IMR-90 (cell line): ENCODE results near the gene TEX2. TPM values are rescaled to one million over a fixed set of nuclear protein-coding genes. Genes with fewer than 3 reads are reported as not detected.

Source experiments
- ATAC-seq: fragments of 200-7000 bp; cut with Tn5 transposase; 2 replicates; pipeline ENCODE4 v1.9.1; 2020; ENCODE audit warnings: low read depth, mild to moderate bottlenecking, moderate library complexity
- BruUV-seq: library from RNA; stranded (reverse); fragments of 400-500 nt; replicated peaks from 2 replicates; lab custom pipeline; 2021; lab: Mats Ljungman, UMichigan
- CTCF ChIA-PET: fragments of 300-600 bp; formaldehyde crosslinking; extraction: SDS; loops from one replicate; lab custom pipeline; 2021; ENCODE audit warnings: antibody characterized with exemption; lab: Yijun Ruan, JAX
- POLR2A ChIA-PET: fragments of 300-600 bp; sonication (Branson Sonifier 250); formaldehyde crosslinking; loops from one replicate; lab custom pipeline; 2022; ENCODE audit warnings: antibody characterized with exemption; ENCODE audit not compliant: unreplicated experiment; lab: Charles Lee
- DNase-seq: peaks from one replicate; pipeline ENCODE4 v3.0.0; 2013
- H2AFZ ChIP-seq: replicated peaks from 2 replicates; pipeline ENCODE3; 2013; ENCODE audit warnings: low read length, mild to moderate bottlenecking; ENCODE audit not compliant: poor library complexity
- H2AK5ac ChIP-seq: 2 replicates; pipeline ENCODE4 v1.6.1; 2013; ENCODE audit warnings: low read depth, low read length, inconsistent platforms
- H2AK9ac ChIP-seq: replicated peaks from 2 replicates; pipeline ENCODE3; 2013; ENCODE audit warnings: mild to moderate bottlenecking, low read depth, low read length, moderate library complexity; ENCODE audit not compliant: poor library complexity
- H2BK120ac ChIP-seq: 2 replicates; pipeline ENCODE4 v1.6.1; 2013; ENCODE audit warnings: low read depth, low read length, inconsistent platforms
- H2BK15ac ChIP-seq: 3 replicates; pipeline ENCODE4 v1.6.1; 2013; ENCODE audit warnings: low read depth, low read length, inconsistent platforms
- H2BK20ac ChIP-seq: 2 replicates; pipeline ENCODE4 v1.6.1; 2013; ENCODE audit warnings: low read depth, mild to moderate bottlenecking, inconsistent platforms, low read length, moderate library complexity
- H2BK5ac ChIP-seq: 2 replicates; pipeline ENCODE4 v1.6.1; 2013; ENCODE audit warnings: mild to moderate bottlenecking, low read depth, low read length, inconsistent platforms; ENCODE audit not compliant: poor library complexity, severe bottlenecking
- H3K14ac ChIP-seq: replicated peaks from 2 replicates; pipeline ENCODE4 v1.6.1; 2013; ENCODE audit warnings: low read depth, low read length, inconsistent platforms
- H3K18ac ChIP-seq: 2 replicates; pipeline ENCODE4 v1.6.1; 2013; ENCODE audit warnings: low read depth, low read length, control low read depth
- H3K23ac ChIP-seq: 2 replicates; pipeline ENCODE4 v1.6.1; 2013; ENCODE audit warnings: low read depth, low read length, inconsistent platforms
- H3K27ac ChIP-seq: 2 replicates; pipeline ENCODE4 v1.5.1; 2013; ENCODE audit warnings: mild to moderate bottlenecking, control low read depth, low read length; ENCODE audit not compliant: insufficient read depth
- H3K27me3 ChIP-seq: 2 replicates; pipeline ENCODE4 v1.6.1; 2013; ENCODE audit warnings: low read length; ENCODE audit not compliant: control insufficient read depth, insufficient read depth
- H3K36me3 ChIP-seq: 2 replicates; pipeline ENCODE4 v1.6.1; 2013; ENCODE audit warnings: low read length, mixed read lengths; ENCODE audit not compliant: control insufficient read depth, insufficient read depth
- H3K4ac ChIP-seq: 2 replicates; pipeline ENCODE4 v1.6.1; 2013; ENCODE audit warnings: low read depth, low read length, inconsistent platforms
- H3K4me1 ChIP-seq: 2 replicates; pipeline ENCODE4 v1.6.1; 2013; ENCODE audit warnings: low read length, mixed read lengths; ENCODE audit not compliant: control insufficient read depth, insufficient read depth
- H3K4me2 ChIP-seq: 2 replicates; pipeline ENCODE4 v1.6.1; 2013; ENCODE audit warnings: low read depth, mild to moderate bottlenecking, control low read depth, low read length, moderate library complexity
- H3K4me3 ChIP-seq: 2 replicates; pipeline ENCODE4 v1.5.1; 2013; ENCODE audit warnings: low read depth, mild to moderate bottlenecking, control low read depth, low read length, moderate library complexity; ENCODE audit not compliant: insufficient read depth
- H3K56ac ChIP-seq: 2 replicates; pipeline ENCODE4 v1.6.1; 2013; ENCODE audit warnings: low read length, inconsistent platforms; ENCODE audit not compliant: insufficient read depth; ENCODE audit errors: extremely low read depth
- H3K79me1 ChIP-seq, 2 experiments: 2 replicates each; pipeline ENCODE4 v1.6.1; 2013; ENCODE audit warnings: low read length in 2 of 2, inconsistent platforms in 1 of 2, low read depth in 1 of 2
- H3K9ac ChIP-seq: 2 replicates; pipeline ENCODE4 v1.6.1; 2013; ENCODE audit warnings: low read depth, low read length, control low read depth
- H3K9me1 ChIP-seq: 2 replicates; pipeline ENCODE4 v1.6.1; 2013; ENCODE audit warnings: low read length, inconsistent platforms; ENCODE audit not compliant: insufficient read depth
- H3K9me3 ChIP-seq: 2 replicates; pipeline ENCODE4 v1.6.1; 2013; ENCODE audit warnings: low read length; ENCODE audit not compliant: control insufficient read depth, insufficient read depth
- H4K20me1 ChIP-seq: 2 replicates; pipeline ENCODE4 v1.6.1; 2013; ENCODE audit warnings: low read length, inconsistent platforms; ENCODE audit not compliant: insufficient read depth
- H4K5ac ChIP-seq: 2 replicates; pipeline ENCODE4 v1.6.1; 2013; ENCODE audit warnings: mild to moderate bottlenecking, low read depth, low read length, control low read depth
- H4K8ac ChIP-seq, 2 experiments: 2 replicates each; pipeline ENCODE4 v1.6.1; 2013; ENCODE audit warnings: low read depth in 2 of 2, low read length in 2 of 2, control low read depth in 1 of 2, inconsistent platforms in 1 of 2
- H4K91ac ChIP-seq: 2 replicates; pipeline ENCODE4 v1.6.1; 2013; ENCODE audit warnings: low read depth, low read length, inconsistent platforms; ENCODE audit not compliant: insufficient read depth
- CEBPB ChIP-seq: IDR thresholded peaks from 2 replicates; pipeline ENCODE4 v1.6.1; 2012; ENCODE audit warnings: low read depth, low read length, improper control_type of control experiment
- CHD1 ChIP-seq: IDR thresholded peaks from 2 replicates; pipeline ENCODE4 v1.6.1; 2012; ENCODE audit warnings: low read depth, low read length, improper control_type of control experiment
- FOS ChIP-seq: fragments of 150-350 bp; IDR thresholded peaks from 2 replicates; pipeline ENCODE4 v1.6.1; 2016; ENCODE audit warnings: low read depth, low read length
- MAFK ChIP-seq: IDR thresholded peaks from 2 replicates; pipeline ENCODE4 v1.6.1; 2012; ENCODE audit warnings: low read depth, low read length, improper control_type of control experiment
- MAZ ChIP-seq: IDR thresholded peaks from 2 replicates; pipeline ENCODE4 v1.6.1; 2012; ENCODE audit warnings: low read depth, mild to moderate bottlenecking, low read length, improper control_type of control experiment, moderate library complexity, borderline replicate concordance
- MXI1 ChIP-seq: IDR thresholded peaks from 2 replicates; pipeline ENCODE4 v1.6.1; 2012; ENCODE audit warnings: low read depth, mild to moderate bottlenecking, low read length, moderate library complexity, borderline replicate concordance
- NFE2L2 ChIP-seq: fragments of 150-350 bp; IDR thresholded peaks from 2 replicates; pipeline ENCODE4 v1.6.1; 2016; ENCODE audit warnings: low read depth, mild to moderate bottlenecking, low read length
- POLR2A ChIP-seq: IDR thresholded peaks from 2 replicates; pipeline ENCODE4 v1.6.1; 2012; ENCODE audit warnings: mild to moderate bottlenecking, low read depth, low read length
- RAD21 ChIP-seq: IDR thresholded peaks from 2 replicates; pipeline ENCODE4 v1.6.1; 2012; ENCODE audit warnings: low read length, improper control_type of control experiment
- RCOR1 ChIP-seq: IDR thresholded peaks from 2 replicates; pipeline ENCODE4 v1.6.1; 2012; ENCODE audit warnings: mild to moderate bottlenecking, low read length, improper control_type of control experiment; ENCODE audit not compliant: insufficient replicate concordance
- RFX5 ChIP-seq: IDR thresholded peaks from 2 replicates; pipeline ENCODE4 v1.8.0; 2012; ENCODE audit warnings: low read depth, mild to moderate bottlenecking, low read length, moderate library complexity
- SMC3 ChIP-seq: fragments of 150-350 bp; IDR thresholded peaks from 2 replicates; pipeline ENCODE4 v1.6.1; 2016; ENCODE audit warnings: low read depth, mild to moderate bottlenecking, antibody characterized with exemption, low read length, moderate library complexity
- WGBS, 2 experiments: methylation state at CpG; one replicate each; pipeline versions ENCODE4 v1.1.5 to v1.1.7; 2013; ENCODE audit warnings: missing lambda C conversion rate in 2 of 2; ENCODE audit not compliant: insufficient read length in 1 of 2; ENCODE audit errors: extremely low coverage in 2 of 2; 5-methylcytosine and 5-hydroxymethylcytosine counted together
- dilution Hi-C: fragments of 300-500 bp; cut with HindIII; formaldehyde crosslinking; loops from one replicate; pipeline ENCODE4 v1.14.3; 2018; ENCODE audit warnings: low sequenced_read_pairs; ENCODE audit not compliant: unreplicated experiment
- in situ Hi-C: fragments of 300-500 bp; cut with MboI; formaldehyde crosslinking; loops from 3 replicates; pipeline ENCODE4 v1.14.3; 2019; ENCODE audit warnings: low sequenced_read_pairs, inconsistent platforms, mixed read lengths
- intact Hi-C: fragments of 100-400 bp; cut with micrococcal nuclease; formaldehyde crosslinking; loops from 2 replicates; pipeline ENCODE4 v1.10.0; 2022
- polyA plus RNA-seq, 3 experiments: library from polyadenylated mRNA; depleted of rRNA; stranded (reverse); fragments of >200 nt; gene quantifications; 2 replicates each; pipeline ENCODE4 v1.2.3, GENCODE V29; 2012; ENCODE audit warnings: low replicate concordance in 1 of 3
- total RNA-seq: library from RNA; depleted of rRNA; stranded (reverse); fragments of >200 nt; gene quantifications from 2 replicates; pipeline ENCODE4 v1.2.3, GENCODE V29; 2012
- TF ChIP-seq, protein P1 (sequence below): fragments of 150-350 bp; IDR thresholded peaks from 2 replicates; pipeline ENCODE4 v1.6.1; 2016; ENCODE audit warnings: low read depth, mild to moderate bottlenecking, low read length, moderate library complexity, borderline replicate concordance
- TF ChIP-seq, protein P2 (sequence below): fragments of 150-350 bp; IDR thresholded peaks from 2 replicates; pipeline ENCODE4 v1.6.1; 2017; ENCODE audit warnings: mild to moderate bottlenecking, antibody characterized with exemption, low read length, low read depth

Gene TEX2
- total and polyA plus RNA-seq, 2 of the 4 experiments (the other 2 are of a cell fraction) = 18.2 to 21.9 TPM

DNA sequence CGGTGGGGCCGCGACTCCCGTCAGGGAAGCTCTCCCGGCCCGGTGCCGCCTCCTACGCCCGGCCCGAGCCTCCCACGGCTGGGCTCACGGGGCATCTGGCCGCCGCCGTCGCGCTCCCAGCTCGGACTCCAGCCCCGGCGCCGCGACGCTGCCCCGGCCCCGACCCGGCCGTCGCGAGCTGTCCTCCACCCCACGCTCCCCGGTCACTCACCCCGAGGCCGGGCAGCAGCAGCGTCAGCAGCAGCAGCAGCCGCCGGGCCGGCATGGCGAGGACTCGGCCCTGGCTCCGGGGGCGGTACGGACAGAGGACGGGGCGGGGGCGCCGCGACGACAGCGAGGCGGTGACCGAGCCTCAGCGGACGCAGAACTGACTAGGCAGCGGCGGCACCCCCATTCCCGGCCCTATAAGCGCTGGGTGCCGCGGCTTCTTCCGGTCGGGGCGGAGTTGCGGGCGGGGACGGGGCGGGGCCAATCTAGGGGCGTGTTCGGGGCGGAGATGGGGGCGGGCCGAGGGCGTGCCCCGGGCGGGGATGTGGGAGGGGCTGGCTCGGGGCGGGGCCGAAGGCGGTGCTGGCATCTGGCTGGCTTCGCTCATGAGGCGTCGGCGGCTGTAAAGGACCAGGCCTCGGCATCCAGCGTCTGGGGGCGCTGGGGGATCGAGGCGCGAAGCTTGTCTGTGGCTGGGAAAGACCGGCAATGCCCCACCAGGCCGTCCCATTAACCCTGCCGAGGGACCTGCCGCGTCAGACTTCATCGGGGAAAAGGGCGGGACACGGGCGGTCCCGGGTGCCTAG is 133.1 kb downstream of the TEX2 start, which contains the start of gene ERN1:
Gene ERN1, minus strand, starts transcription at position 380 of the 794 bp plus-strand sequence. Its CDS starts 115 bp downstream, at position 265.
- no TSS peak for BruUV-seq
- Histone ChIP-seq H2BK20ac (peak within 1 kb of the TSS; percentile 62), H4K5ac (peak within 1 kb of the TSS; percentile 76), H3K23ac (peak within 1 kb of the TSS; percentile 88), H3K9me3 (no peaks in the 10 kb centered on the region), H2BK120ac (peak within 1 kb of the TSS; percentile 27), H3K56ac (peak within 1 kb of the TSS; percentile 69), H2AK9ac (peak within 1 kb of the TSS; percentile 93), H3K18ac (peak within 1 kb of the TSS; percentile 34), H3K14ac (peak within 1 kb of the TSS; percentile 87), H2BK5ac (peak within 1 kb of the TSS; percentile 80), H4K91ac (peak within 1 kb of the TSS; percentile 68), H4K20me1 (peaks cover 5% of the 10 kb centered on the region; the same call in 1 of the 2 replicates), H2AFZ (peak within 1 kb of the TSS; percentile 98), H3K36me3 (no peaks in the 10 kb centered on the region), H2AK5ac (peak within 1 kb of the TSS; percentile 80), H3K9me1 (peaks cover 3% of the 10 kb centered on the region; the same call in 1 of the 2 replicates), H3K27ac (peak within 1 kb of the TSS; percentile 70), H3K27me3 (no peaks in the 10 kb centered on the region), H4K8ac (peak within 1 kb of the TSS; percentile 40 to 94), H3K79me1 (peaks cover 13 to 23% of the 10 kb centered on the region in 2 experiments), H3K4me2 (peak within 1 kb of the TSS; percentile 83), H3K4me3 (peak within 1 kb of the TSS; percentile 88), H3K9ac (peak within 1 kb of the TSS; percentile 80), H3K4me1 (peaks cover 6% of the 10 kb centered on the region), H3K4ac (peak within 1 kb of the TSS; percentile 82), H2BK15ac (peak within 1 kb of the TSS; percentile 13; the same call in 2 of the 3 replicates)
- dilution Hi-C loops (no loop called here), intact Hi-C loops (loop anchor here (5.0 kb wide), 1 partner anchor 48 kb away; no protein-coding TSS in a partner anchor), in situ Hi-C loops (loop anchor here (5.0 kb wide), 3 partner anchors 63 to 213 kb away; partner anchors contain the start of gene GH1)
- CTCF ChIA-PET = interaction anchor here (0.5 to 2.6 kb wide), 7 partner anchors 67 to 211 kb away, joined by 3 to 11 read pairs (median 3); no protein-coding TSS in a partner anchor
- DNase-seq (peak; percentile 91), ATAC-seq (peak; percentile 93)
- POLR2A ChIA-PET = interaction anchor here (0.6 kb wide), 1 partner anchor 11 kb away, joined by 3 read pairs; no protein-coding TSS in a partner anchor
- WGBS, 2 experiments = 0% methylated on average over 51 of the region's 98 CpGs; no CpG with 5 or more reads in 1 of the 2 experiments
- TF ChIP-seq FOS = no peak
- TF ChIP-seq RFX5 = no peak
- TF ChIP-seq POLR2A = peak; percentile 94
- TF ChIP-seq, protein P1, sequence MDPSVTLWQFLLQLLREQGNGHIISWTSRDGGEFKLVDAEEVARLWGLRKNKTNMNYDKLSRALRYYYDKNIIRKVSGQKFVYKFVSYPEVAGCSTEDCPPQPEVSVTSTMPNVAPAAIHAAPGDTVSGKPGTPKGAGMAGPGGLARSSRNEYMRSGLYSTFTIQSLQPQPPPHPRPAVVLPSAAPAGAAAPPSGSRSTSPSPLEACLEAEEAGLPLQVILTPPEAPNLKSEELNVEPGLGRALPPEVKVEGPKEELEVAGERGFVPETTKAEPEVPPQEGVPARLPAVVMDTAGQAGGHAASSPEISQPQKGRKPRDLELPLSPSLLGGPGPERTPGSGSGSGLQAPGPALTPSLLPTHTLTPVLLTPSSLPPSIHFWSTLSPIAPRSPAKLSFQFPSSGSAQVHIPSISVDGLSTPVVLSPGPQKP = no peak
- no peak for TF ChIP-seq SMC3
- TF ChIP-seq MAFK = no peak
- TF ChIP-seq NFE2L2 = peak; percentile 10; the same call in 1 of the 2 replicates
- no peak for TF ChIP-seq CEBPB
- TF ChIP-seq, protein P2, sequence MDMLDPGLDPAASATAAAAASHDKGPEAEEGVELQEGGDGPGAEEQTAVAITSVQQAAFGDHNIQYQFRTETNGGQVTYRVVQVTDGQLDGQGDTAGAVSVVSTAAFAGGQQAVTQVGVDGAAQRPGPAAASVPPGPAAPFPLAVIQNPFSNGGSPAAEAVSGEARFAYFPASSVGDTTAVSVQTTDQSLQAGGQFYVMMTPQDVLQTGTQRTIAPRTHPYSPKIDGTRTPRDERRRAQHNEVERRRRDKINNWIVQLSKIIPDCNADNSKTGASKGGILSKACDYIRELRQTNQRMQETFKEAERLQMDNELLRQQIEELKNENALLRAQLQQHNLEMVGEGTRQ = no peak
- TF ChIP-seq MAZ = peak; percentile 73; the same call in 1 of the 2 replicates
- 0 out of 2 replicates have a peak, but pooled peaks have one; percentile 19 for TF ChIP-seq CHD1
- no peak; the same call in 1 of the 2 replicates for TF ChIP-seq MXI1
- no peak; the same call in none of the 2 replicates for TF ChIP-seq RAD21
- no peak for TF ChIP-seq RCOR1
